Astrocyte (in vitro differentiated cells and primary cell): ENCODE data around the gene TMPRSS9. TPM values are rescaled to one million over a fixed set of nuclear protein-coding genes. Genes with fewer than 3 reads are reported as not detected.

Experiments
- DNase-seq: peaks from one replicate; pipeline ENCODE4 v3.0.0-alpha.2; 2010; ENCODE audit warnings: low read depth
- FAIRE-seq: peaks from 2 replicates; lab custom pipeline; 2011; peaks lifted over from hg19 to GRCh38; lab: Jason Lieb, UNC
- H2AFZ ChIP-seq: 2 replicates; pipeline ENCODE4 v1.6.0; 2012; ENCODE audit warnings: low read depth, low read length, inconsistent platforms
- H3K27ac ChIP-seq: 2 replicates; pipeline ENCODE4 v1.5.1; 2011; ENCODE audit warnings: low read depth, low read length, inconsistent platforms
- H3K27me3 ChIP-seq: 2 replicates; pipeline ENCODE4 v1.6.0; 2011; ENCODE audit warnings: low read length, inconsistent platforms; ENCODE audit not compliant: insufficient read depth
- H3K36me3 ChIP-seq: 2 replicates; pipeline ENCODE4 v1.5.1; 2011; ENCODE audit warnings: low read length, inconsistent platforms; ENCODE audit not compliant: insufficient read depth
- H3K4me1 ChIP-seq: 2 replicates; pipeline ENCODE4 v1.5.1; 2011; ENCODE audit warnings: low read length, inconsistent platforms; ENCODE audit not compliant: insufficient read depth
- H3K4me2 ChIP-seq: 2 replicates; pipeline ENCODE4 v1.6.0; 2012; ENCODE audit warnings: low read length, inconsistent platforms
- H3K4me3 ChIP-seq: 2 replicates; pipeline ENCODE4 v1.5.1; 2011; ENCODE audit warnings: low read depth, mild to moderate bottlenecking, low read length, inconsistent platforms; ENCODE audit not compliant: insufficient read depth
- H3K79me2 ChIP-seq: 2 replicates; pipeline ENCODE4 v1.6.0; 2012; ENCODE audit warnings: mild to moderate bottlenecking, low read length, inconsistent platforms; ENCODE audit not compliant: insufficient read depth
- H3K9ac ChIP-seq: 2 replicates; pipeline ENCODE4 v1.6.0; 2012; ENCODE audit warnings: mild to moderate bottlenecking, low read length, inconsistent platforms
- H3K9me3 ChIP-seq: 2 replicates; pipeline ENCODE4 v1.5.1; 2012; ENCODE audit warnings: low read depth, mild to moderate bottlenecking, low read length, inconsistent platforms; ENCODE audit not compliant: insufficient read depth
- H4K20me1 ChIP-seq: 2 replicates; pipeline ENCODE4 v1.6.0; 2012; ENCODE audit warnings: low read length, inconsistent platforms; ENCODE audit not compliant: insufficient read depth
- H3K27ac Mint-ChIP-seq: one replicate; pipeline ENCODE4 v1.8.0; 2021; ENCODE audit warnings: mild to moderate bottlenecking, mixed read lengths; ENCODE audit not compliant: unreplicated experiment
- H3K27me3 Mint-ChIP-seq: one replicate; pipeline ENCODE4 v1.8.0; 2021; ENCODE audit warnings: low read depth, mixed read lengths; ENCODE audit not compliant: unreplicated experiment
- H3K36me3 Mint-ChIP-seq: one replicate; pipeline ENCODE4 v1.8.0; 2021; ENCODE audit warnings: low read depth, mixed read lengths; ENCODE audit not compliant: unreplicated experiment
- H3K4me1 Mint-ChIP-seq: one replicate; pipeline ENCODE4 v1.8.0; 2021; ENCODE audit warnings: low read depth, mixed read lengths; ENCODE audit not compliant: unreplicated experiment
- H3K4me3 Mint-ChIP-seq: one replicate; pipeline ENCODE4 v1.8.0; 2021; ENCODE audit warnings: mild to moderate bottlenecking, moderate library complexity, mixed read lengths; ENCODE audit not compliant: unreplicated experiment
- H3K9me3 Mint-ChIP-seq: one replicate; pipeline ENCODE4 v1.8.0; 2021; ENCODE audit warnings: mild to moderate bottlenecking, mixed read lengths; ENCODE audit not compliant: unreplicated experiment
- EZH2 ChIP-seq: IDR thresholded peaks from 2 replicates; pipeline ENCODE4 v1.6.1; 2012; ENCODE audit warnings: mild to moderate bottlenecking, low read length, inconsistent platforms; ENCODE audit not compliant: insufficient read depth
- total RNA-seq: library from RNA; stranded (reverse); gene quantifications from 2 replicates; pipeline ENCODE4 v1.2.1, GENCODE V29; 2021
- TF ChIP-seq, protein P1 (sequence below): IDR thresholded peaks from 2 replicates; pipeline ENCODE4 v1.5.1; 2011; ENCODE audit warnings: low read depth, mild to moderate bottlenecking, inconsistent platforms, low read length, moderate library complexity; ENCODE audit not compliant: insufficient read depth

The TMPRSS9 gene
- total RNA-seq, 1 donor from 2014 or later: 0.16 TPM

- Histone ChIP-seq H3K36me3 (peaks cover 7% of the 10 kb centered on the region), H3K79me2 (no peaks in the 10 kb centered on the region), H3K27me3 (no peaks in the 10 kb centered on the region), H4K20me1 (peaks cover 4% of the 10 kb centered on the region), H3K27ac (no peak overlapping the region), H3K4me3 (no peak overlapping the region), H3K9me3 (no peaks in the 10 kb centered on the region), H3K4me2 (no peak overlapping the region), H2AFZ (no peak overlapping the region), H3K9ac (no peak overlapping the region), H3K4me1 (no peaks in the 10 kb centered on the region)
- Mint-ChIP-seq H3K27ac (no peak overlapping the region), H3K4me1 (no peaks in the 10 kb centered on the region), H3K9me3 (no peaks in the 10 kb centered on the region), H3K27me3 (no peaks in the 10 kb centered on the region), H3K4me3 (no peak overlapping the region), H3K36me3 (no peaks in the 10 kb centered on the region)
- TF ChIP-seq, protein P1, sequence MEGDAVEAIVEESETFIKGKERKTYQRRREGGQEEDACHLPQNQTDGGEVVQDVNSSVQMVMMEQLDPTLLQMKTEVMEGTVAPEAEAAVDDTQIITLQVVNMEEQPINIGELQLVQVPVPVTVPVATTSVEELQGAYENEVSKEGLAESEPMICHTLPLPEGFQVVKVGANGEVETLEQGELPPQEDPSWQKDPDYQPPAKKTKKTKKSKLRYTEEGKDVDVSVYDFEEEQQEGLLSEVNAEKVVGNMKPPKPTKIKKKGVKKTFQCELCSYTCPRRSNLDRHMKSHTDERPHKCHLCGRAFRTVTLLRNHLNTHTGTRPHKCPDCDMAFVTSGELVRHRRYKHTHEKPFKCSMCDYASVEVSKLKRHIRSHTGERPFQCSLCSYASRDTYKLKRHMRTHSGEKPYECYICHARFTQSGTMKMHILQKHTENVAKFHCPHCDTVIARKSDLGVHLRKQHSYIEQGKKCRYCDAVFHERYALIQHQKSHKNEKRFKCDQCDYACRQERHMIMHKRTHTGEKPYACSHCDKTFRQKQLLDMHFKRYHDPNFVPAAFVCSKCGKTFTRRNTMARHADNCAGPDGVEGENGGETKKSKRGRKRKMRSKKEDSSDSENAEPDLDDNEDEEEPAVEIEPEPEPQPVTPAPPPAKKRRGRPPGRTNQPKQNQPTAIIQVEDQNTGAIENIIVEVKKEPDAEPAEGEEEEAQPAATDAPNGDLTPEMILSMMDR: no peak
- TF ChIP-seq EZH2: no peak
- FAIRE-seq (no peak), DNase-seq (no peak)
Observed at GRCh38 chr19:2350656-2351055, 9.4 kb upstream of the TMPRSS9 start.

DNA sequence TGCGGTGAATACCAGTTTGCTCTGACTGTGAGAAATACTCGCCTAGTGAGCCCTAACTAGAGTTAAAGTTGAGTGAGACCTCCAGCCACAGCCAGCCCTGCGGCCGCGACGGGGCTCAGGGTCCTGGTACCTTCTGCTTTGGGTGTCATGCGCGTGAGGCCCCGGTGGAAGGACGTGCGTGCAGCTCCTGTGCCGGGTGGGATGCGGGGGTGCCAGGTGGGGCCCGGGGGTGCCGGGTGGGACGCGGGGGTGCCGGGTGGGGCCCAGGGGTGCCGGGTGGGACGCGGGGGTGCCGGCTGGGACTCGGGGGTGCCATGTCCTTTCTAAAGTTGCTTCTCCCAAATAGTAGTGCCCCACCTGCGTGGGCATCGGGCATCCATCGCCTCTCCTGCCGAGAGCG lies 8.5 kb upstream of the TMPRSS9 start:
- Mint-ChIP-seq H3K4me3 (no peak overlapping the region), H3K4me1 (no peaks in the 10 kb centered on the region), H3K27me3 (no peaks in the 10 kb centered on the region), H3K9me3 (no peaks in the 10 kb centered on the region), H3K36me3 (no peaks in the 10 kb centered on the region), H3K27ac (no peak overlapping the region)
- Histone ChIP-seq H3K36me3 (peaks cover 7% of the 10 kb centered on the region), H3K4me3 (no peak overlapping the region), H3K4me1 (no peaks in the 10 kb centered on the region), H3K9me3 (no peaks in the 10 kb centered on the region), H4K20me1 (peaks cover 4% of the 10 kb centered on the region), H2AFZ (no peak overlapping the region), H3K27ac (no peak overlapping the region), H3K79me2 (no peaks in the 10 kb centered on the region), H3K27me3 (no peaks in the 10 kb centered on the region), H3K4me2 (no peak overlapping the region), H3K9ac (no peak overlapping the region)
- no peak for FAIRE-seq
- TF ChIP-seq, protein P1: no peak
- no peak for TF ChIP-seq EZH2
- DNase-seq: no peak

DNA sequence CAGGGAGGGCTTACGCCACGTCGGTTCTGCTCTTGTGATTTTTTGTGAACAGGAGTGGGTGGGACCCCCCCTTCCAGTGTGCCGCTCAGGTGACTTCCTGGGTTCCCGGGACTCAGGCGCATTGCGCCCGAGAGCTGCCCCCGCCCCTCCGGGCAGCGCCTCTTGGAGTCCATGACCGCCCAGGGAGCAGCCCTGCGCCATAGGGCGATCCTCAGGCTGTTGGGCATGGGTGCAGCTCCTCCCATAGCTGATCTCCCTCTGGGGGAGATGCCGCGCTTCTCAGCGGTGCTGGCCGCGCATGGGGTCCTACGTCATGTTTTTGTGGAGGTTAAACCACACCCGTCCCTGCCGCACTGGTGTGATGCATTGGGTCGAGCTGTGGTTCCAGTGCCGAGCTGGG lies 7.9 kb upstream of the TMPRSS9 start:
- Histone ChIP-seq H2AFZ (no peak overlapping the region), H3K9ac (no peak overlapping the region), H4K20me1 (peaks cover 4% of the 10 kb centered on the region), H3K36me3 (peaks cover 3% of the 10 kb centered on the region), H3K4me1 (no peaks in the 10 kb centered on the region), H3K9me3 (no peaks in the 10 kb centered on the region), H3K4me2 (no peak overlapping the region), H3K4me3 (no peak overlapping the region), H3K79me2 (no peaks in the 10 kb centered on the region), H3K27me3 (no peaks in the 10 kb centered on the region), H3K27ac (no peak overlapping the region)
- TF ChIP-seq, protein P1: no peak
- no peak for TF ChIP-seq EZH2
- no peaks in the 10 kb centered on the region for H3K4me1 Mint-ChIP-seq
- no peaks in the 10 kb centered on the region for H3K36me3 Mint-ChIP-seq
- H3K27me3 Mint-ChIP-seq: no peaks in the 10 kb centered on the region
- FAIRE-seq: no peak
- no peaks in the 10 kb centered on the region for H3K9me3 Mint-ChIP-seq
- no peak overlapping the region for H3K27ac Mint-ChIP-seq
- DNase-seq: no peak
- H3K4me3 Mint-ChIP-seq: no peak overlapping the region
